GM21786 (cell line): Measurements from ENCODE around the gene TMED9.
"Not testable (repeated sequence)": the region's sequence is repeated elsewhere in the genome, so short reads cannot be mapped to it uniquely, and the experiment has no call there.

Source experiments
- ATAC-seq: cut with Tn5 transposase; IDR thresholded peaks from one replicate; pipeline ENCODE4 v1.9.1; 2021; ENCODE audit not compliant: unreplicated experiment

TMED9 gene

GRCh38 chr5:177605667-177606066 is 13.7 kb downstream of the TMED9 start:
- ATAC-seq, result no peak

GRCh38 chr5:177606071-177607051 is 14.4 kb downstream of the TMED9 start:
- no peak for ATAC-seq

GRCh38 chr5:177607115-177607451 is 15.1 kb downstream of the TMED9 start:
- no peak for ATAC-seq

- ATAC-seq, result no peak
These were observed 15.6 kb downstream of the TMED9 start for GRCh38 chr5:177607452-177608192.

GRCh38 chr5:177608243-177609075 is 16.5 kb downstream of the TMED9 start:
- no peak for ATAC-seq

DNA sequence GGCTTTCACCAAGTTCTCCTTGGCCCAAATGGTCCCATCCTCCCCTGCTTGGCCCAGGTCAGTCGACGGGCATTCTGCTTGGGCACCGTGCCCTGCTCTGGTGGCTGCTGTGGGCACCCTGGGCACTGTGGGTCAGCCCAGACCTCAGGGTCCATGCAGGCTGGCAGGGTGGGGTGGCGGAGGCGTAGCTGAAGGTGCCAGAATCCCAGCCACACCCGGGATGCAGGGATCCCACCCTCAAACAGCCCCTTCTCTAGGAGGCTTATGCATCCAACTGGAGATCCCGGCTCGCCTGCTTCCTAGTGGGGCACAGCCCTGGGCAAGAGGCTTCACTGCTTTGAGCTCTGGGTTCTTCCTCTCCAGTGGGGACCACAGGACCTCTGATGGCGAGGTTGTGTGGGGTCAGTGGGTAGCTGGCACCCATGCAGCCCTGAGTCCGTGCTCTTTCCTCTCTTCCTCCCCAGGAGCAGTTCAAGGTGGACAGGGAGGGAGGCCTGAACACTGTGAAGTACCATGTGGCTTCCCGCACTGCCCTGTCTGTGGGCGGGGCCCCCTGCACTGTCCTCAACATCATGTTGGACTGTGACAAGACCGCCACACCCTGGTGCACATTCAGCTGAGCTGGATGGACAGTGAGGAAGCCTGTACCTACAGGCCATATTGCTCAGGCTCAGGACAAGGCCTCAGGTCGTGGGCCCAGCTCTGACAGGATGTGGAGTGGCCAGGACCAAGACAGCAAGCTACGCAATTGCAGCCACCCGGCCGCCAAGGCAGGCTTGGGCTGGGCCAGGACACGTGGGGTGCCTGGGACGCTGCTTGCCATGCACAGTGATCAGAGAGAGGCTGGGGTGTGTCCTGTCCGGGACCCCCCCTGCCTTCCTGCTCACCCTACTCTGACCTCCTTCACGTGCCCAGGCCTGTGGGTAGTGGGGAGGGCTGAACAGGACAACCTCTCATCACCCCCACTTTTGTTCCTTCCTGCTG is 17.4 kb downstream of the TMED9 start:
- ATAC-seq, result no peak

GRCh38 chr5:177610131-177610769 is 18.2 kb downstream of the TMED9 start:
- ATAC-seq, result no peak

GRCh38 chr5:177610770-177611445 is 18.9 kb downstream of the TMED9 start:
- no peak for ATAC-seq

DNA sequence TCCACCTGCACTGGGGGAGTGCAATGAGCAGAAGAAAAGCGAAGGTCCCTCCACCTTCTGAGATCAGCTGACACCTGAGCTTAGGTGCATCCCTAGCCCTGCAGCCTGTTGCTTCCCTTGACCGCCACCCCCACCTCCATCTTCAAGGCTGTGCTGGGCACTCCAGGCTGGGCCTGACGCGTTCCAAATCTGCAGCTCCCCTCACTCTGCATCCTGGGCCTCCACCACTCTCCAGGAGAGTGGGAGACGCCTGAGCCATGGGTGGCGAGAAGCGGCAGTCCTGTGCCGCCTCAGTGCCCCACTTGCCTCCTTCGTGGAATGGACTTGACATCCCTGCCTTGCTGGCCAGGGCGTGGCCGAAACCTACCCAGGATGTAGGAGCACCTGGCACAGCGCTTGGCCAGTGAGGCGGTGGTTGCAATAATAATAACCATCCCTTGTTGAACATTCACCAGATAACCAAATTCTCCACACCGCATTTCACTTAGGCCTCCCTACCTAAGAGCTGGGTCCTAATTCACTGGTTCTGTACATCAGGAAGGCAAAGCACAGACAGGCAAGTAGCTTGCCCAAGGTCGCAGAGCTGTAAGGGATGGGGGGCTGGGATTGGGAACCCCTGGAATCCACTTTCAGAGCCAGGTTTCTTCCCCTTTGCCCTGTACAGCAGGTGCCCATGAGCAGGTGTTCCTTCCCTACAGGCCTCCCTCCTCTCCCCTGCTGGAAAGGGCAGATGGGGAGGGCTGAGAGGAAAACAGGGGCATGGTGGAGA is 19.6 kb downstream of the TMED9 start:
- no peak for ATAC-seq

DNA sequence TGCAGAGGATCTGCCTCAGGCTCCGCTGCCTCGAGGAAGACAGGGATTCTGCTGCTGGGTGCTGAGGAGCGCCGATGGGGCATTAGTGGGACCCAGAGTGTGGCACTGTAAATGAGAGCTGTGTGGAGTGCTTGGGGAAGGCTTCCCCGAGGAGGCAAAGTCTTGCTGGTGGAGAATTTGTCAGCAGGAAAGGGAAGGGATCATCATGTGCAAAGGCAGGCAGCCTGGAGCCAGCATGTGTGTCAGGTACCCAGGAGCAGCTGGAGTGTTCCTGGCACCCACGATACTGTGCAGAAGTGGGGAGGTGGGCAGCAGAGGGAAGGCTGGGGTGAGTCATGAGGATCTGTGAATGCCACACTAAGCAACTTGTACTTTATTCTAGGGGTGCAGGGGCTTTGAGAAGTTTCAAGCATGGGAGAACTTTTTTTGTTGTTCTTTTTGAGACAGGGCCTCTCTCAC is 20.2 kb downstream of the TMED9 start:
- ATAC-seq, result no peak

GRCh38 chr5:177620560-177620959 is 28.6 kb downstream of the TMED9 start:
- ATAC-seq, result no peak

DNA sequence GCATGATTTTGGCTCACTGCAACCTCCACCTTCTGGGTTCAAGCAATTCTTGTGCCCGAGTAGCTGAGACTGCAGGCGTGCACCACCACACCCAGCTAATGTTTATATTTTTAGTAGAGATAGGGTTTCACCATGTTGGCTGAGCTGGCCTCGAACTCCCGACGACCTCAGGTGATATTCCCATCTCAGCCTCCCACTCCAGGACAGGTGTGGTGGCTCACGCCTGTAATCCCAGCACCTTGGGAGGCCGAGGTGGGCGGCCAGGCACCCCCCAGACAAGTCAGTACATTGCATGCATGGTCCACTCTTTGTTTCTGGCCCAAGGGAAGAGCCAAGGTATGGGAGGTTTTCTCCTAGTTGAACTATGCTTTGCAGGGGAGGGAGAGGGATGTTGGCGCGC is 32.2 kb downstream of the TMED9 start:
- ATAC-seq, result not testable (repeated sequence)

- not testable (repeated sequence) for ATAC-seq
These were observed 38.2 kb downstream of the TMED9 start for GRCh38 chr5:177630186-177630585.

DNA sequence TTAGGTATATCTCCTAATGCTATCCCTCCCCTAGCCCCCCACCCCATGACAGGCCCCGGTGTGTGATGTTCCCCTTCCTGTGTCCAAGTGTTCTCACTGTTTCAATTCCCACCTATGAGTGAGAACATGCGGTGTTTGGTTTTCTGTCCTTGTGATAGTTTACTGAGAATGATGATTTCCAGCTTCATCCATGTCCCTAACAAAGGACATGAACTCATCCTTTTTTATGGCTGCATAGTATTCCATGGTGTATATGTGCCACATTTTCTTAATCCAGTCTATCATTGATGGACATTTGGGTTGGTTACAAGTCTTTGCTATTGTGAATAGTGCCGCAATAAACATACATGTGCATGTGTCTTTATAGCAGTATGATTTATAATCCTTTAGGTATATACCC is 42.9 kb downstream of the TMED9 start:
- not testable (repeated sequence) for ATAC-seq

DNA sequence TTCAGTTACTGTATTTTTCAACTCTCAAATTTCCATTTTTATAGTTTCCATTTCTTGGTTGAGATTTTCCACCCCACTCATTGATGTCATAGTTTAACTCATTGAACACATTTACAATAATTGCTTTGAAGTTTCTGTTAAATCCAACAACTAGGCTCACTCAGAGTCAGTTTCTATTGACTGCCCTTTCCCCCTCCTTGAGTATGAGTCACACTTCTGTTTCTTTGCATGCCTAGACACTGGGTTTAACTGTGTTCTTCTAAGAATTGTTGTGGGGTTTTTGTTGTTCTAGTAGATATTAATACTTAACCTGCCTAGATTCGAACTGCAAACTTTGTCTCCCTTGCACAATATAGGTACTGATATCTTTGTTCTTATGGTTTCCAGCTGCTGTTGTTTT is 53.5 kb downstream of the TMED9 start:
- ATAC-seq, result not testable (repeated sequence)
